ENCODE results near the gene PPARA.

GRCh38 chr22:46230262-46230901 lies 80.1 kb downstream of the PPARA start:
- TF ChIP-seq CTCF (IDR thresholded peaks at IDR 0.05) (no peak), EZH2 (IDR thresholded peaks at IDR 0.05; ENCODE audit: borderline replicate concordance, insufficient read depth, low read depth, low read length, poor library complexity, severe bottlenecking) (no peak)

Data from B cell (primary cell).